Tibial nerve (tissue), 4 donors: Measurements from ENCODE around the gene SIM2.

Source experiments
- EP300 ChIP-seq, 2 donors: sonication (generic); formaldehyde crosslinking; IDR thresholded peaks; one replicate each; pipeline ENCODE4 v1.6.1; 2017; ENCODE audit warnings: antibody characterized with exemption in 2 of 2, mild to moderate bottlenecking in 1 of 2
- POLR2A ChIP-seq, 2 donors: fragments of 450-650 bp; IDR thresholded peaks; one replicate each; pipeline ENCODE4 v1.6.1; 2017; ENCODE audit warnings: antibody characterized with exemption in 2 of 2, mild to moderate bottlenecking in 2 of 2, moderate library complexity in 2 of 2
- TF ChIP-seq, protein P1 (sequence below), 5 experiments: fragments of 200-600 bp in 3 of 5; fragments of 450-650 bp in 2 of 5; sonication (generic) in 3 of 5; IDR thresholded peaks; one replicate each; pipeline ENCODE4 v1.5.1; 2016 to 2019; ENCODE audit warnings: antibody characterized with exemption in 5 of 5, mild to moderate bottlenecking in 3 of 5, moderate library complexity in 2 of 5

DNA sequence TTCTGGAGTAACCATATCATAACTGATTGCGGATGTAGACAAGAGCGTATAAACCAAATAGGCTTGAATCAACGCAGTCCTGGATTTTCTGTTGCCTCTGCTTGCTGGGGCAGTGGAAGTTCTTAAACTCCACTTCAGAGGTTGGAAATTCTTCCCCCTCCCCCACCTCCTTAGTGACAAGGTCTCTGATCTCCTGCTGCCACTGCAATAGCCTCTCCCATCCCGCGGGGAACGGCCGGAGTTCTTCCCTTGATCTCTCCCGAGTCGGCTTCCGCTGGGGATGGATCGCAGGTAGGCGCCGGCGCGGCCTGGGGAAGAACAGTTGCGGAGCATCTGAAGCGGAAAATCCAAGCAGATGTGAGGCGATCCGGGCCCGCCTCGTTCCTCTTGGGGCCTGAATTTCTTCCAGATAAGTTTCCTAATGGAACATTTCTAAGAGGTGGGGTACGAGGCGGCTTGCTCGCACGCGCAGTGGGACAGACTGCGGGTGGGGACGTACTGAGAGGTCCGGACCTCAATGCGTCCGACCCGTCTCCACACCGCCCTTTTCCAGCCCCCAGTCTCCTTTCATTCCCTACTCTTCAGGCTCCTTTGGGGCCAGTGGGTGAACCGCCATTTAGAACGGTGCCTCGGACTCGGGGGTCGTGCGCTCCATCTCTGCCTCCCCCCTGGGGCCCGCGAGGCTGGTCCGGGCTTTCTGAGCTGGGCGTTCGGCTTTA is 3.1 kb upstream of the SIM2 start:
- TF ChIP-seq, protein P1, sequence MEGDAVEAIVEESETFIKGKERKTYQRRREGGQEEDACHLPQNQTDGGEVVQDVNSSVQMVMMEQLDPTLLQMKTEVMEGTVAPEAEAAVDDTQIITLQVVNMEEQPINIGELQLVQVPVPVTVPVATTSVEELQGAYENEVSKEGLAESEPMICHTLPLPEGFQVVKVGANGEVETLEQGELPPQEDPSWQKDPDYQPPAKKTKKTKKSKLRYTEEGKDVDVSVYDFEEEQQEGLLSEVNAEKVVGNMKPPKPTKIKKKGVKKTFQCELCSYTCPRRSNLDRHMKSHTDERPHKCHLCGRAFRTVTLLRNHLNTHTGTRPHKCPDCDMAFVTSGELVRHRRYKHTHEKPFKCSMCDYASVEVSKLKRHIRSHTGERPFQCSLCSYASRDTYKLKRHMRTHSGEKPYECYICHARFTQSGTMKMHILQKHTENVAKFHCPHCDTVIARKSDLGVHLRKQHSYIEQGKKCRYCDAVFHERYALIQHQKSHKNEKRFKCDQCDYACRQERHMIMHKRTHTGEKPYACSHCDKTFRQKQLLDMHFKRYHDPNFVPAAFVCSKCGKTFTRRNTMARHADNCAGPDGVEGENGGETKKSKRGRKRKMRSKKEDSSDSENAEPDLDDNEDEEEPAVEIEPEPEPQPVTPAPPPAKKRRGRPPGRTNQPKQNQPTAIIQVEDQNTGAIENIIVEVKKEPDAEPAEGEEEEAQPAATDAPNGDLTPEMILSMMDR (IDR thresholded peaks at IDR 0.05), result no peak
- TF ChIP-seq POLR2A (IDR thresholded peaks at IDR 0.05) (no peak), EP300 (IDR thresholded peaks at IDR 0.05) (no peak)
